H1 (cell line): ENCODE results near the gene BAD. TPM values are rescaled to one million over a fixed set of nuclear protein-coding genes. Genes with fewer than 3 reads are reported as not detected.

Experiments
- CHD7 ChIP-seq: fragments of 300-600 bp; sonication (generic); IDR thresholded peaks from 2 replicates; pipeline ENCODE4 v1.7.1; 2012; ENCODE audit warnings: low read length, moderate library complexity, mild to moderate bottlenecking, inconsistent platforms; ENCODE audit not compliant: insufficient replicate concordance
- polyA plus RNA-seq, 7 experiments: library from polyadenylated mRNA; depleted of rRNA in 3 of 7; stranded (reverse) in 5 of 7; unstranded in 2 of 7; fragments of >200 nt in 5 of 7; fragments of 200-250 nt in 2 of 7; gene quantifications; 1 replicate in 5 of 7; 2 replicates in 1 of 7; 4 replicates in 1 of 7; pipeline versions ENCODE4 v1.2.1 to v1.2.3, GENCODE V29; 2011 to 2013; ENCODE audit warnings: missing spikeins in 2 of 7, mixed read lengths in 2 of 7
- total RNA-seq: library from RNA; stranded (reverse); fragmentation: NEBNext Ultra II Directional; extraction: Animal tissue kit (Norgen Biotek cat#: 25700); gene quantifications from 2 replicates; pipeline ENCODE4 v1.2.1, GENCODE V29; 2021

The BAD gene
- total and polyA plus RNA-seq, 2 of the 8 experiments (the other 6 are each of a cell fraction or from before 2014, with no cell fraction given): 23.1 to 33.7 TPM

- TF ChIP-seq CHD7: no peak
Observed at GRCh38 chr11:64245401-64245796, 39.1 kb downstream of the BAD start (continued).
